Middle frontal gyrus (tissue), 1 donor: Measurements from ENCODE around the gene SLC25A25.

Experiments
- DNase-seq: peaks from one replicate; pipeline ENCODE4 v3.0.0-alpha.2; 2015; ENCODE audit warnings: low spot score; ENCODE audit errors: extremely low spot score

SLC25A25 gene

DNA sequence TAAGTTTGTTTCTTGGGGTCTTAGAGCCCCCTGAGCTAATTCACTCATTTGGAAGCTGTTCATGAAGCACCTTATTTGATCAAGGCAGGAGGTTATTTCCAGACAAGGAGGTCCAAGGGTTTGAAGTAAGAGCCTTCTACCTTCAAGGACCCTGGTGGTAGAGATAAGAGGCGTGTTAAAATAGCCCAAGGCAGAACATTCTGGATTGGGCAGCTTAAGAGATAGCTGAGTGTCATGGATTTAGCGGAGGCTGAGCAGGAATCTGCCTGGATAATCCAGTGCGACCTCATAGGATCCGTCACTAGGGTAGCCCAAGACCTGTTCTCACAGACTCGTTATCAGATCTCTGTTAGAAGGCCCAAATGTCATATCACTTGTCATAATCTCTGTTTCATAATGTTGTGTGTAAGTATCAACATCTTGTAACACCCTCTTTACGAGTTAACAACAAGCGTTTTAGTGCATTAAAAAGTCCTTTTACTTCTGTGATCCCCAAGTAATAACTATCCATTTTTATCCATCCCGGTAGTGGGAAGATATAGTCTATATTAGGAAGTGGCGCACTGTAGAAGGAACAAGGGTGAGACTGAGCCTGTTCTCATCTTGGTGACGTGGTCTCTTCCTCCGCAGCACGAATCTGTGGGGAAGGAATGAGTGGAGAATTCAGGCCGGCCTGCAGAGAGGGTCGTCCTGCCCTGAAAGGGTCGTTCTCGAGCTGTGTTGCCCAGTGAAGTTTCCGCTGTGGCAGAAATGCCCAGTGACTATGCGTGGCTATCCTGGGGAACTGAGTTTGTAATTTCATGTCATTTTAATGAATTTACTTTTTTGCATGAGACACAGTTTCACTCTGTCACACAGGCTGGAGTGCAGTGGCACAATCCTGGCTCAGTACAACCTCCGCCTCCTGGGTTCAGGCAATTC lies 28.8 kb downstream of the SLC25A25 start:
- no peak for DNase-seq

DNA sequence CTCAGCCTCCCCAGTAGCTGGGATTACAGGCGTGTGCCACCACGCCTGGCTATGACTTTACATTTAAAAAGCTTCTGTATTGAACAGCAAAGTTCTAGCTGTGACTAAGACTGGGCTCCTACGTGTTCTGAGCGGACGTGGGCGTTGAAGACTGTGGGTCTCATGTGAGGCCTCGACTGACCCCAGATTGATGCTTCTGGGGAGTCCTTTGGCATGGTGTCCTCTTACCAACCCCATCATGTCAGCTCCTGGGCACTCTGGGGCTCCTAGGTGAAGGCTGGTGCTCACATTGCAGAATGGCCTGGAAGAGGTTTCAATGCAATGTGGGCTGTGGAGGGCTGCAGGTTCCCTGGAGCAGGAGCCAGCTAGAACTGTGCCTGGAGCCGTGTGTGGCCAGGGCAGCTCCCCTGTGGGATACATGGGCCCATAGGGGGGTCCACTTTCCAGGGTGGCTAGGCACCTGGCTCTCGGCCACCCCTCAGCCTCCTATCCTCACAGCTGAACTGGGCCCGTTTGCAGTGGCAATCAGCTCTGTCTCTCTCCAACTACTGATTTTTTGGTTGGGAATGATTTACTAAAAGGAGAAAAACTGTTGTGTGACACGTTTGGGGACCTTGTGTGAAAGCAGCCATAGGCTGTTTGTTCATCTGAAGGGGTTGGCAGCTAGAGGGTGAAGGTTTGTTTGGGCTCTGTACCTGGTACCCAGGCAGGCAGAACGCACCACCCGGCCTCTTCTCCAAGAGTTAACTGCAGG lies 29.7 kb downstream of the SLC25A25 start:
- DNase-seq: no peak

DNA sequence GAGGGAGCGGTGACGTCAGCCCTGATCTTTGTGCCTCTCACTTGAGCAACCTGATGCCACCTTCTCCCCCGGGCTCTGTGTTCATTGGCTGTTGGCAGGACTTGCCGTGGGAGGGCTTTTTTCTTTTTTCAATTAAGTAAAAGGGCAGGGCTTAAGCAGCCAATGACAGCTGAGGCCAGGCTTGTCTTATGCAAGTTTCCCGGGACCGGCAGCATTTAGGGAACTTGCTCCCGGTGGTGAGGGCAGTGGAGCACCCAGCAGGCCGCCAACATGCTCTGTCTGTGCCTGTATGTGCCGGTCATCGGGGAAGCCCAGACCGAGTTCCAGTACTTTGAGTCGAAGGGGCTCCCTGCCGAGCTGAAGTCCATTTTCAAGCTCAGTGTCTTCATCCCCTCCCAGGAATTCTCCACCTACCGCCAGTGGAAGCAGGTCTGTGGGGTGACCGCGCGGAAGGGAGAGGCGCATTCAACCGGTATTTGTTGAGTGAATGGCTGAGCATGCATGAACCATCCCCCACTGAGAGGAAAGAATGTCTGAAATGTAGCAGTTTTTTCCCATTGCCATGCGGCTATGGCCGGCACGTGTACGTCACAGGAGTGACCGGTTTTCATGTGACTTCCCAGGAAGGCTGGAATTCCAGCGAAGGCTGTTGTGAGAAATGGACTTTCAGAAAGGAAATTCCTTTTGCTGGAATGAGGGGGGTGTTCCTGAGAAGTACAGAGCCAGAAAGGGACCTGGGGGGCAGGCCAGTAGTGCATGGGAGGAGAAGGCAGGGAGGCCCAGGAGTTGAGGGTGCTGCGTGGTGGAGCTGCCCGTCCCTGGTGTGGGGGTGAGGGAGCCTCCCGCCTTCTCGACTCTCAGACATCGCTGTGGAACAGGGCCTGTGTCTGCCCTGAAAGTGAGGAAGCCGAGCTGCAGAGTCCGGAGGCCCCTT lies 30.5 kb downstream of the SLC25A25 start:
- DNase-seq: peak; percentile 74

- DNase-seq: no peak
Observed at GRCh38 chr9:128099231-128099931, 31.3 kb downstream of the SLC25A25 start.

DNA sequence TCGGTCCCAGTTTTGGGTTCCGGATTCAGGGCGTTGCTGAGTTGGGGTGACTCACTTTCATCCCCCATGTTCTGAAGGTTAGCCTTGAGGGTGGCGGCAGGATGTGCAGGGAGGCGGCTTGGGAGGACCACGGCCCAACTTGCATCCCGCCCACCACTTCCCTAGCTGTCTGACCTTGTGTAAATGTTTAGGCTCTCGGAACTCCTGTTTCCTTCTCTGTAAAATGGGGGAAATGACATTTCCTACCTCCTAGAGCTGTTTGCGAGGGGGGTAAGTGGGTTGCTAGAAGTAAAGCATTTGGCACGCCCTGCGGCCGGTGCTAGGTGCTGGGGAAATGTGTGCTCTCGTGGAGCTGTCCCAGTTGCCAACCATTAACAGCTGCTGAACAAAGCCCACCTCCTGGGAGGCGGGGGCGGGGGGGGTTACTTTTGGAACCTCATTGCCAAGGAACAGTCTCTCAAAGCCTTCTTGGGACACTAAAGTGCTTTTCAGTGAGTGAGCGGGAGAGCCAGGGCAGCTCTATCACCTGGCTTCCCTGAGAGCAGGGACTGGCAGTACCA lies 32.0 kb downstream of the SLC25A25 start:
- DNase-seq: no peak

- no peak for DNase-seq
Observed at GRCh38 chr9:128100581-128100980, 32.5 kb downstream of the SLC25A25 start.

GRCh38 chr9:128101231-128101661 lies 33.2 kb downstream of the SLC25A25 start:
- DNase-seq: no peak

DNA sequence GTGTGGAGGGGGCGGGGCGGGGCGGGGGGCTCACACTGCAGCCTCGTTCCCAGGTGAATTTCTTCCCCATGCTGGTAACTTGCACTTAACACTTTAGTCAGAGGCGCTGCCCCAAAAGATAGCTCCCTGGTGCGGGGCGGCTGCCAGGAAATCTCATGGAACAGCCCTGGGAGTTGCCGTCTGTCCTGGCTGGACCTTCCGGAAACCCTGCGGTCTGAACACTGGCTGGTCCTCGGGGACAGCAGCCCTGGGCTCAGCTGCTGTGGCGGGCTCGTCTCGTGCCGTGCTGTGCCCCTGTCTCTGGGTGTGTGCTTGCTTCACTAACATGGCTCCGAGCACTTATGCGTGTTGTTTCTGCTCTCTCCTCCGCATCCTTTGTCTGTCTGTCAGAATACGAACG lies 33.7 kb downstream of the SLC25A25 start:
- no peak for DNase-seq

DNA sequence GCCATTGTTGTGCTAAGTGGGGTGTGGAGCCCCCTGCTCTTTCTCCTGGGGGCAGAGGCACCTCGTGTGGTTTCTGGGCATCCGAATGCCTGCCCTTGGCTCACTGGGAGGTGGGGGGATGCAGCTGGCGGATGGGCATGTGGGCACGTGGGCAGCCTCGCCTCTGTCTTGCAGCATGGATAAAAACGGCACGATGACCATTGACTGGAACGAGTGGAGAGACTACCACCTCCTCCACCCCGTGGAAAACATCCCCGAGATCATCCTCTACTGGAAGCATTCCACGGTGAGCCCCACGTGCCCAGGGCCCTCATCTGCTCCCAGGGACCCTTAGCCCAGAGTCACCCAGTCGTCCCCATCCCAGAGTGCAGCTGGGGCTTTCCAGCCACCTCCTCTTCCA lies 34.2 kb downstream of the SLC25A25 start:
- DNase-seq: no peak

DNA sequence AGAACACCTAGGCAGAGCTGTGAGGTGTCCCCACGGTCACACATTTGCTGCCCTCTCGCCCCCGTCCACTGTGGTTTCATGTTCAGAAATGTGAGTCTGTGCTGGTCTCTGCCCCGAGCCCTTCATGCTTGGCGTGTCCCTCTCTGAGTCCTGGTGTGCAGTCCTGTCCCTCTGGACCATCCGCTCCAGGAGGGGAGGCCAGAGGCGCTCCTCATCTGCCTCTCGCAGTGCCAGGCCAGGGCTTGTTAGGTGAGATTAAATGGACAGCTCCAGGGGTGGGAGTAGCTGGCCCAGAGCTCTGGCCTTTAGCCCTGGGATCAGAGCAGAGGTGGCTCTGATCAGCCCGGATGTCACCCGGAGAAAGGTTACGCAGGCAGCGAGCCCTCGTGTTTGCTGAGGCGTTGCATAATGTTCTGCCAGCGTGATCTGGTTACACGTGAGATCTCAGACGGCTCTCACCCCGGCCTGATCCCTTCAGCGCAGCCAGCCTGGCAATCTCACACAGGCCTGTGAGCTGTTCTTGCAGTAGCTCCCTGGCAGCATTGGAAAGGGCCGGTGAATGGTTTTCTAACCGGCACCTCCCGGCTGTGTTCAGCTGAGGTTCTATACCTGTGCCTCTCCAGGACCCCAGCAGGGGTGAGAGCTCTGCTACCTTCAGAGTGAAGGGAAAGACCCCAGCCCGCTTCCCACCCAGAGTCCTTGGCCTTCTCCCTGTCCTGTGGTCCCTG lies 35.0 kb downstream of the SLC25A25 start:
- no peak for DNase-seq

DNA sequence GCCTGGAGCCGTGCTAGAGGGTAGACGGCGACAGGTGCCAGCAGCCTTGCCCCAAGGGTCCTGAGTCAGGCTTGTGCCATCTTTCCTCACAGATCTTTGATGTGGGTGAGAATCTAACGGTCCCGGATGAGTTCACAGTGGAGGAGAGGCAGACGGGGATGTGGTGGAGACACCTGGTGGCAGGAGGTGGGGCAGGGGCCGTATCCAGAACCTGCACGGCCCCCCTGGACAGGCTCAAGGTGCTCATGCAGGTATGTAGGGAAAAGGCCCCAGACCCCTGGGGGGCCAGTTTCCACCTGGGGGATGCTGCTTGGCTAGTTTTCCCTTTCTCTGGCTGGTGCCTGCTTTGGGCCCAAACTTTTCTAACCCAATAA lies 35.5 kb downstream of the SLC25A25 start:
- no peak for DNase-seq

DNA sequence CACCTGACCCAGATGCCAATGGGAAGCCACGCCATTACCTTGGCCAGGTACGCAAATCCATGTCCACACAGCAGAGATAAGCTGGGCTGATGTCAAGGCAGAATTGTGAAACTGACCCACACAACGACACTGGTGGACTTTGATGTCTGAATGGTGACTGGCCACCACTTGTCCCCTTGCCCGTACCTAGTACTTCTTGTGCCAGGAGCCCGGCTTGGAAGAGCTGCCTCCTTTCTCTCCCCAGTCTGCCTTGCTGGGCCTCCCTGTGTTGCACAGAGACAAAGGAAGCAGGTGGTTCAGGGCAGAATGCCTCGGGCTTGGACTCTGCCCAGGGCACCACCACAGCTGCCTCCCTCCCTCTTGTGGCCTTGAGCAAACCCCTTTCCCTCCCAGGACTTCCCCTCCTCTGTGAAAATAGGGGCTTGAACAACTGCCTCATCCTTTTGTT lies 36.2 kb downstream of the SLC25A25 start:
- DNase-seq: no peak

DNA sequence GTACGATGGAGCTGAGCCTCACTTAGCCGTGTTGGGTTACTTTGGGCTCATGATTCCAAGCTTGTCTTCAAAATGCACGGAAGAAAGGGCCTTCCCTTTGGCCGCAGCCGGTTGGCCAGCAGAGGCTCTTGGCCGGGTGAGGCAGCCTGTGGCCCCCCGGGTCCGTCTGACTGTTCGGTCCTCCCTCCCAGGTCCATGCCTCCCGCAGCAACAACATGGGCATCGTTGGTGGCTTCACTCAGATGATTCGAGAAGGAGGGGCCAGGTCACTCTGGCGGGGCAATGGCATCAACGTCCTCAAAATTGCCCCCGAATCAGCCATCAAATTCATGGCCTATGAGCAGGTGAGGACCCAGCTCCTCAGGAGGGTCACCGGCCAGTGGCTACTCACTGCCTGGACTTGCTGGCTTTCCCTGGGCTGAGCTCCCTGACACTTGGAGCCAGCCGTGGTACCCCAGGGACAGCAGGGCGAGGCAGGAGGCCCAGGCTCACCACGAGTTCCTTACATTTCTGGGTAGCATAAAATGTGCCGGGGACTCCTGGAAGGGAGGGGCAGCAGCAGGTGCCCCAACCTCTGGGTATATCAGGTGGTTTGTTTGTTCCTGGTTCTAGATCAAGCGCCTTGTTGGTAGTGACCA lies 37.6 kb downstream of the SLC25A25 start:
- DNase-seq: no peak

- no peak for DNase-seq
Observed at GRCh38 chr9:128106181-128106939, 38.3 kb downstream of the SLC25A25 start.

DNA sequence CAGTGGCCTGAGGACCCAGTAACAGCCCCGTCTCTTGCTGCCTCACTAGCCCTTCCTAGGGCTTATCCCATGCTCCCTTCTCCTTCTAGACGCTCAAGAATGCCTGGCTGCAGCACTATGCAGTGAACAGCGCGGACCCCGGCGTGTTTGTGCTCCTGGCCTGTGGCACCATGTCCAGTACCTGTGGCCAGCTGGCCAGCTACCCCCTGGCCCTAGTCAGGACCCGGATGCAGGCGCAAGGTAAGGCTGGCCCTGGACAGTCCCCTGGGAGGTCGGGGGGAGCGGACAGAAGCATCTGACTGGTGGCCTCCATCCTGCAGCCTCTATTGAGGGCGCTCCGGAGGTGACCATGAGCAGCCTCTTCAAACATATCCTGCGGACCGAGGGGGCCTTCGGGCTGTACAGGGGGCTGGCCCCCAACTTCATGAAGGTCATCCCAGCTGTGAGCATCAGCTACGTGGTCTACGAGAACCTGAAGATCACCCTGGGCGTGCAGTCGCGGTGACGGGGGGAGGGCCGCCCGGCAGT lies 39.0 kb downstream of the SLC25A25 start:
- no peak for DNase-seq

DNA sequence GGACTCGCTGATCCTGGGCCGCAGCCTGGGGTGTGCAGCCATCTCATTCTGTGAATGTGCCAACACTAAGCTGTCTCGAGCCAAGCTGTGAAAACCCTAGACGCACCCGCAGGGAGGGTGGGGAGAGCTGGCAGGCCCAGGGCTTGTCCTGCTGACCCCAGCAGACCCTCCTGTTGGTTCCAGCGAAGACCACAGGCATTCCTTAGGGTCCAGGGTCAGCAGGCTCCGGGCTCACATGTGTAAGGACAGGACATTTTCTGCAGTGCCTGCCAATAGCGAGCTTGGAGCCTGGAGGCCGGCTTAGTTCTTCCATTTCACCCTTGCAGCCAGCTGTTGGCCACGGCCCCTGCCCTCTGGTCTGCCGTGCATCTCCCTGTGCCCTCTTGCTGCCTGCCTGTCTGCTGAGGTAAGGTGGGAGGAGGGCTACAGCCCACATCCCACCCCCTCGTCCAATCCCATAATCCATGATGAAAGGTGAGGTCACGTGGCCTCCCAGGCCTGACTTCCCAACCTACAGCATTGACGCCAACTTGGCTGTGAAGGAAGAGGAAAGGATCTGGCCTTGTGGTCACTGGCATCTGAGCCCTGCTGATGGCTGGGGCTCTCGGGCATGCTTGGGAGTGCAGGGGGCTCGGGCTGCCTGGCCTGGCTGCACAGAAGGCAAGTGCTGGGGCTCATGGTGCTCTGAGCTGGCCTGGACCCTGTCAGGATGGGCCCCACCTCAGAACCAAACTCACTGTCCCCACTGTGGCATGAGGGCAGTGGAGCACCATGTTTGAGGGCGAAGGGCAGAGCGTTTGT lies 39.6 kb downstream of the SLC25A25 start:
- no peak for DNase-seq

- no peak for DNase-seq
Observed at GRCh38 chr9:128108269-128109049, 40.4 kb downstream of the SLC25A25 start.
